Measurements from ENCODE around the gene HSPA12A.

The HSPA12A gene, protein sequence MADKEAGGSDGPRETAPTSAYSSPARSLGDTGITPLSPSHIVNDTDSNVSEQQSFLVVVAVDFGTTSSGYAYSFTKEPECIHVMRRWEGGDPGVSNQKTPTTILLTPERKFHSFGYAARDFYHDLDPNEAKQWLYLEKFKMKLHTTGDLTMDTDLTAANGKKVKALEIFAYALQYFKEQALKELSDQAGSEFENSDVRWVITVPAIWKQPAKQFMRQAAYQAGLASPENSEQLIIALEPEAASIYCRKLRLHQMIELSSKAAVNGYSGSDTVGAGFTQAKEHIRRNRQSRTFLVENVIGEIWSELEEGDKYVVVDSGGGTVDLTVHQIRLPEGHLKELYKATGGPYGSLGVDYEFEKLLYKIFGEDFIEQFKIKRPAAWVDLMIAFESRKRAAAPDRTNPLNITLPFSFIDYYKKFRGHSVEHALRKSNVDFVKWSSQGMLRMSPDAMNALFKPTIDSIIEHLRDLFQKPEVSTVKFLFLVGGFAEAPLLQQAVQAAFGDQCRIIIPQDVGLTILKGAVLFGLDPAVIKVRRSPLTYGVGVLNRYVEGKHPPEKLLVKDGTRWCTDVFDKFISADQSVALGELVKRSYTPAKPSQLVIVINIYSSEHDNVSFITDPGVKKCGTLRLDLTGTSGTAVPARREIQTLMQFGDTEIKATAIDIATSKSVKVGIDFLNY

DNA sequence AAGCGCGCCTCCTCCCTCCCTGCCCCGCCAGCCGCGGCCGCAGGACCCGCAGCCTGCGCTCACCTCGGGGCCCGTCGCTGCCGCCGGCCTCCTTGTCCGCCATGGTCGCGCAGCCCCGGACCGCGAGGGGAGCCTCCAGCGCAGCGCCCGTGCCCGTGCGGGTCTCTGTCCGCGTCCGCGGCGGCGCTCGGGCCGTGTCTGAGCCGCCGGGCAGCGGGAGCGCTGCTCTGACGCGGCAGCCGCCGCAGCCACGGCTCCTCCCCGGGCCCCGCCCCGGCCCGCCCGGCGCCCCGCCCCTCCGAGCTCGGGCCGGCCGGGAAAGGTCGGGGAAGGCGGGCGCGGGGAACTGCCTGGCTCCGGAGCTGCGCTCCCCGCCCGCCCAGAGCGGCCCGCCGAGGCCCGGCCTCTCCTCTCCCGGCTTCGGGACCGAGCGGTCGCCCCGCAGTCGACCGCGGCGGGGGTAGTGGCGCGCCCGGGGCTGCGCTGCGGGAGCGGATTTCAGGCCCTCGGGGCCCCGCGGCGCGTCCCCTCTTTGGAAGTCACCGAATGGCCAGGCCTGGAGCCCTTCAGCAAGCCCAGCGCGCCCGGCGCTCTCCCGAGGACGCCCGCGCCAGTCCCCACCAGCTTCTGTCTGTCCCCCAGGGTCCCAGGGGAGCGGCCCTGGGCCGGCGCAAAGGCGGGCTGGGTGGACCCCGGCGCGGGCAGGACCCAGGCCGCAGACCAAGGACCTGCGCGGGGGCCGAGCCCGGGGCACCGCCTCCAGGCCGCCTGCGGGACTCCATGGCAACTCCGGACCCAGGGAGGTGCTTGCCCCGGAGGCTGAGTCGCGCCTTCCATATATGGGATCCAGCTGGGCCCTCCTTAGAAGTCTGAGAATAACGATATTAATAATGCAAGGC lies at the start of gene HSPA12A:
Gene HSPA12A (minus strand): TSS at position 200 of the 899 bp plus-strand sequence. CDS start 97 bp downstream, at position 103.
- peak; percentile 19 for DNase-seq

DNA sequence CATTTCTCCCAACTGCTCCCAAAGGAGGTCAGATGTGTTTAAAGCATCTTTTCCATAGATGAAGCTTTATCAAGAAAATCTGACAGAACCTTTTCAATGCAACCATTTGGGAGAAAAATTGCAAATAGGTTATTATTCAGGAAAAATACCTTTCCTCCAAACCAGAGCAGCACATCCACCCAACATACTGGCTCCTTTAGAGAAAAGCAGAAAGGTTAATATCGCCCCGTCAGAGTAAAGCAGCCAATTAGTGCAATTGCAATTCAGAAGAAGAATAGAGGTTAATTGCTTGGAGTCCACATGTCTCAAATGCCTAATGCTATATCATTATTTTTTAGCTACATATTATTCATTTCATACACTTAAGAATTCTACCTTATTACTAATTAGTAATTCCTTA lies 48.9 kb upstream of the HSPA12A start:
- no peak for DNase-seq

DNA sequence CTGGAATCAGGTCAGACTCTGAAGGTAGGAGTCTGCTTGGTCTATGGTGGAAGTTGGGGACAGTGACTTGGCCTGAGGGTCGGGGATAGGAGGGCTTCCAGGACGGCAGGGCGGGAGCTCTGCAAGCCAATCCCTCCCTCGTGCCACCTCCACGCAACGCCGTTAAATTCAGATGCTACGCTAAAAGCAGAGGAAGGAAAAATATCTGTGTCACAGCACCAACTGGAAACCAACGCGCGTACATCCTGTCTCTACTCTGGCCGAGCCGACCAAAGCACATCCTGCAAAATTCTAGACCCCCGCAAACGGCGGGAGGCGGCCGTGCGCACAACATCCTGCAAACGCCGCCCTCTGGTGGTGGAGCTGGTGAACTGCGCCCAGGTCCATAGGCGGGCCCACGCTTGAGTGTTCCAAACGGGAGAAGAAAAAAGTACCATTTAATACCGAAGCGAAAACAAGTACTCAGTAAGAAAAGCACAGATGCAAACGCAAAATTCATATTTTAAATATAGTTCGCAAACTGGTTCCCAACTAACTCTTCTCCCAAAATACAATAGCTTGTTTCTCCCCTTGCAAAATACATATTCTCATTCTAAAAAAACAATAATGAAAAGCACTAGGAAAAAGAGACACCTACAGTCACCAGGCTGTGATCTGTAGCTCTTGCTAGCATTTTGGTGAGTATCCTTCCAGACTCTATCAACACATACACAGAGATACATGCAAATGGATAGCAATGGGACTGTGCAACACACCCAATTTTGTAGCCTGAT lies 45.7 kb upstream of the HSPA12A start:
- DNase-seq = peak; percentile 68

DNA sequence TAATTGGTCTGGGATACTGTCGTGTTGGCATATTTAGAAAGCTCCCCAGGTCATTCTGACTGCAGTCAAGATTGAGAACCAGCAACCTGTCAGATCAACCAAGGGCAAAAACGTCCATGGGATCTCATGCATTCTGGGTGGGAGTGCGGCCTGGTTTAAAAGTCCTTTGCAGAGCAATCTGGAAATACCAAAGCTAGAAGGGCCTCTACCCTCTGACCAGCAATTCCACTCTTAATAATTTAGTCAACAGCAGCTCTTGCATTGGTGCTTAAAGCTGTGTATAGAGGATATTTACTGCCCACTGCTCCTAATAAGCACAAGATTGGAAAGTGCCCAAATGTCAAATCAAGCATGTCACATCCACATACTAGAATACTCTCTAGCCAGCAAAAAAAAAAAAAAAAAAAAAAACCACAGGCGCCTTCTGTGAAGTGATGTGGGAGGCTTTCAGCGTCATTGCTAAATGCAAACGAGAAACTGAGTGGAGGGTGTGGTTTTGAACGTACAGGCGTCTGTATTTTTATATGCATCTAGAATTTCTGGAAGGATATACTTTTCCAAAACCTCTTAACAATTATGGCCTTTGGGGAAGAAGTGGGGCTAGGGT lies 44.8 kb upstream of the HSPA12A start:
- no peak for DNase-seq

DNA sequence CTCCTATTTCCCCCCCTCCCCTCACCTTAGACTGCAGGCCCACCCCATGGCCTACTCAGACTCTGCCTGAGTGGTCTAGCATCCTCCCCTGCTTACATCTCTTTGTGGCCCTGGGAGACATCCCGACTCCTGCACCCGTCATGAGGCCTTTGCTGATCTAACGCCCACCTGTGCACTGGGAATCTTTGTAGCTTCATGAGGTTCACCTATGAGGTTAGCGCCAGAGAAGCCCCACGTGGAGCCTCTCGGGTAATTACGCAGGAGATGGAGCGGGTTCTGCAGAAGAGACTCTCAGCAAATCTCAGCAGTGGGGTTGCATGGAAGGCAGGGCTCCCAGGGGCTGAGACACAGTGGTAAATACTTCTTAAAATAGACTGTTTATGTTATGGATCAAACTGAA lies 43.5 kb upstream of the HSPA12A start:
- no peak for DNase-seq

DNA sequence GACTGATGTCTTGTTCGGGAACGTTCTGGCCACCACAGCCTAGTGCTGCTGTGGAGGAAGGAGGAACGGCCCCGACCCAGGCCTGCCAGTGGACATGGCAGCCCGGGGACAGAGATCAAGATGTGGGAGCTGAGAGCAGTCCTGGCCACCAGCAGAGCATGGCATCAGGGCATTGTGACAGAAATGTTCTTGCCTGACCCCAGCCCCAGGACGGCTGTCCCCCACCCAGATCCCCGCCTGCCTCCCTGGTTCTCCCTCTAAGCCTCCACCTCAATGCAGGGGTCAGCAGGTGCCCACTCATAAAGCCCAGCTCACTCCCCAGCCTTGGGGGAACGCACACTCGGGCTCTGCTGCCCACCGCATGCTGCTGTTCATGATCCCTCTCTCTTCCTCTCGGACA lies 42.9 kb upstream of the HSPA12A start:
- no peak for DNase-seq

DNA sequence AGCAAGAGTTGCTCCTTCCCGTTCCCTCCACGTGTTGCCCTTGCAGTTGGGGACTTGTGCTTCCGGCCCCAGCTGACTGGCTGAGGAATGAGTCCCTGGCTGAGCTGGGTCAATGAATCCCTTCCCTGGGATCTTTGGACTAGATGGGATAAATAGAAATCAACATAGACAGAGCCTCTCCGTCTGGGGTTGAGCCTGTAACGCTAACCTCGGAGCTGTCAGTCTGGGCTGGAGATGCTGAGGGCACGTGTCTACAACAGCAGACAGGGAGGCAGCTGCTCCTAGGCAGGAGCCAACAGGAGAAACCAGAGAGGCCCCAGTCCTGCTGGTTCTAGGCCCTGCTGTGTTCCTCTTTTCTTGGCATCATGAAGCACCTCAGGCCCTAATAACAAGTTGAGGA lies 42.3 kb upstream of the HSPA12A start:
- DNase-seq = no peak

DNA sequence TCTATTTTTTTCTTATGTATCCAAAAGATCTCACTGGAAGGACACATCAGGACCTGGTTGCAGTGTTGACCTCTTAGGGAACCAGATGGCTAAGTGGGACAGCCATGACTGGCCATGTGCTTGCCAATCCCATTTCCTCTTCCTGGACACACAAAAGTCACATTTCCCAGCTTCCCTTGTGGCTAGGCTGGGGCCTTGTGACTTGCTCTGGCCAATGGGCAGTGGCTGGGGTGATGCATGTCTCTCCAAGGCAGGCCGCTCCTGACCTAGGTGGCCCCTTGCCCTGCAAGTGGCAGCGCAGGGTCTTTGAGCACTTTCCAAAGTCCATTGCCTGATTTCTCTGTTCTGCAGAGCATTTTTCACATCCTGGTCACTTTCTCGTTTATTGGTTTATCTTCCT lies 41.7 kb upstream of the HSPA12A start:
- DNase-seq = no peak

DNA sequence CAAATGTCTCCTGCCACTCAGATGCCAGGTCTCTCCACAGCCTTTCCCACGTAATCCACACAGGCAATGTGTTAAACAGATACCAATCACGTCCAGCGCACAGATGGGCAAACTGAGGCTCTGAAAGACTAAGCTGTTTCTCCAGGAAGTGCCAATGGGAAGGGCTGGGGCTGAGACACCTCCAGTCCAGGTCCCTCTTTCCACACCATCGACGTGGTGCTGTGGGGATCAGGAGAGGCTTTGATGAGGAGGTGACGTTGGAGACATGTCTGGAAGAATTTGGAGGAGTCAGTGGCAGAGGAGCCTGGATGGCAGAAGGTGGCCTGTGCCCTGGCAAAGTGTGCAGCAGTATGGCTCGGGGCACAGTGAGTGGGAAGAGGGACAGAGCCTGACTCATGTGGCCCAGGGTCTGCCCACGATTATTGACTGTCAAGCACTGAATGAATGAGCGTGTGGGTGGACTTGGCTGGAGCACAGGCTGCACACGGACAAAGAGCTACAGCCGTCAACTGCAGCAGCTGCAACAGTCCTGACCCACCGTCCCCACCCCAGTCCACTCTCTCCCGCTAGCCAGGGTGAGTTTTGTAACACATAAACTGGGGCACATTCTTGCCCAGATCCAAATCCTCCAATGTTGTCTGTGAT lies 40.8 kb upstream of the HSPA12A start:
- DNase-seq = no peak

DNA sequence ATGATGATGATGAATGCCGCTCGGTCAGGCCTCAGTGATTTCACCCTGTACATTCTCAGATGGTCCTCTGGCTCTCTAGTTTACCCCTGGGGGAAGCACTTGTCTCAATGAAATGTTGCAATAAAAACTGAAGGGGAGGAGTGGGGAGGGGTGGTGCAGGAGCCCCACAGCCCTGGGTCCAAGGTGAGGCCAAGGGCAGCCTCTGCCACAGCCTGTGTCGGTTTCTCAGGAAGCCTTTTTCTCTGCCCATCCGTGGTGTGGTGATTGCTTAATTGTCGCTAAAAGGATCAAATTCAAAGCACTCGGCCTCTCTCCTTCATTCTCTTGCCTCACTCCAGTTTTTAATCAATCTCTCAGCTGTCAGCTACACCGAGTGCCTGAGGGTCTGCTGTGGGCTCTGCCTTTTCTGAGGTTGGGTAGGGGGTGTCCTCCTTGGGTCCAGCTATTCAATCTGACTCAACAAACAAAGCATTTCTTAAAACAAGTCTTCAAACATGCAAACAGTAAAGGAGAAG lies 39.1 kb upstream of the HSPA12A start:
- DNase-seq = no peak

DNA sequence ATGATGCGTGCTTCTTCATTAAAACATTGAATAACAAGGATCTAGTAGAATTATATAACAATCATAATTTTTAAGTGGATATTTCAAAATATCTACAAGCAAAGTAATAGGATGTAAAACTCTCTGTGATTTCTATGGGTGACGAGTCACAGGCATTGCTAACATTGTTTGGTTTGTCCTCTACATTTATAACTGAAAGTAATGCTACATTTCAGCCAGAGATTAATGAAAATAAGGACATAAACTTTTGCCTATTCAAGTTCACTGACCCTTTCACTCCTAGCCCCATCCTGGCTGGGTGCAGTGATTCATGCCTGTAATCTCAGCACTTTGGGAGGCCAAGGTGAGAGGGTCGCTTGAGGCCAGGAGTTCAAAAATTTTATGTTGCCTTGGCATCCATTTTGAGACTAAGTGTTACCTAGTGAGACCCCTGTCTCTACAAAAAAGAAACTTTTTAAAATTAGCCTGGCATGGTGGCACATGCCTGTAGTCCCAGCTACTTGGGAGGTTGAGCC lies 38.4 kb upstream of the HSPA12A start:
- no peak for DNase-seq

DNA sequence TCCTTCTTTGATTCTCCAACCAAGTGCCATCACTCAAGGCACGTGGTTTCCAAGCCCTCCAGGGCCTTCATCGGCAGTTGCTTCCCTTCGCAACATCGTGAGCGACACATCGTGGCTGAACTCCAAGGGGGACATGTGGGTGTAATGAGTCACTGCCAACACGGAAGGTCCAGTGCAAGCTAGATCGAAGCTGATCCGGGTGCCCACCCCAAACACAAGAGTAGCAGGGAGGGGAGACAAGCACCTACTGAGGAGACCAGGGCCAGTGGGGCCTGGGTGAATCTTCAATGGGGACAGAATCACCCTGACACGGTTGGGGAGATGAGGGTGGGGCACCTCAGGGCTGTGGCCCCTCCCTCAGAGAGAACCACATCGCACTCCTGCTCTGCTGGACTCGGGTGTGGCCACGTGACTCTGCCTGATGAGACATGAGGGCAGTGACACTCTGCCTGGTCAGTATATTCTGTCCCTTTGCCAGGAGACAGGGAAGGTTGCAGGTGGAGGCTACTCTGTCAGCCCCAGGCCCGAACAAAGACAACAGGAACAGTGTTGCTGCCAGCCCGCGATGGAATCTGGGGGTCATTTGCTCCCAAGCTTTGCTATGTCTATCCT lies 36.8 kb upstream of the HSPA12A start:
- no peak for DNase-seq

DNA sequence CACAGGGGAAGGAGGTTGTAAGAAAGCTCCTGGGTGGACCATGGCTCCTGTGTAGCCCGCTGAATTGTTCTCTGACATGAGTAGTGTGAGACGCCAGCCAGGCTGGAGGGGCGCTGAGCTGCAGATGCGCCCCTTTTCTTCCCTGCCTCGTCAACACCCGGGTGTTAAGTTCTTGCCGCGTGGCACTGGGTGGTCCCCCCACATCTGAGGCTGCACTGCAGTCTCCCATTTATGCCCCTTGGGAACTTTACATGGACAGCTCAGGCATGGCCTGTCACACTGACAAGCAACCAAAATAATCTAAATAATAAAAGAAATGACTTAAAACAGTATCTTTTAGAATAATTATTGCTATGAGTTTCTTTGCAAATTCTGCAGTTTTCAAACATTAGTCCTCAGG lies 34.6 kb upstream of the HSPA12A start:
- DNase-seq = no peak

DNA sequence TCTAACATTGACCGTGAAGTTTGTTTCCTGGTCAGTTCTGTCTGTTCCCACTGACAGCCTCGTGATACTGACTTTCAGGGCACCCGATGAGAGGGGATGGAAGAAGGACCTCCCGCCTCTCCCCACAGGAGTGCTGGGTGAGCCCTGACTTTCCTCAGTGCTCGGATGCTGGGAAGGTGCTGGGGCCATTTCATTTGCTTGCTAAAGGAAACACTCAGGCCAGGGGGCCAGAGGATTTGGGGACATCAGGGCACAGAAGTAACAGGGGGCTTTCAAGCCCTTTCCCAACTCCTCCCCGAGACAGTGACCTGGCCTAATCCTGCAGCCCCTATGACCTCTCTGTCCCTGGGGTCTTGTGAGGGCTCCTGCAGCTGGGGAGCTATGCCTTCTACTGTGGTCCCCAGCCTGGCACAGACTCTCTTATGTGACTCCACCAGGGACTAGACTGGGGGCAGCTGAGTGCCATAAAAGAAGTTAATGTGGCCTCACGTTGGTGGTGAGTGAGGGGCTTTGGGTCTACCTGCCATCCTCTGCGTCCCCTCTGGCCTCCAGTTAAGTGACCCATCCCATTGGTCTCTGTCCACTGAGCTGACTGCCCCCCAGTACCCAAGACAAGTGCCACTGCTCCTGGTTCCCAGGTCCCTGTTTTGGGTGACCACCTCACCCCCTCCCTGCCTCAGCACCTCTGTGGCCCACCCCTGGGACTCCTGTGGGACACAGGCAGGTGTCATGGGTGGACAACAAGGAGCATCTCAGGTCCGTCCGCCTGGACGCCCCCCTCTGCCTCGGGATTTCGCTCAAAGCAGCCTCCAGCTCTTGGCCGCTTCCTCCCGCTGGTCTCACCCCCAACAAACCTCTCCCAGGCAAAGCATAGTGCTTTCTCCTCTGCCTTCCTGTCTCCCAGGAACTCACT lies 33.4 kb upstream of the HSPA12A start:
- no peak for DNase-seq

DNA sequence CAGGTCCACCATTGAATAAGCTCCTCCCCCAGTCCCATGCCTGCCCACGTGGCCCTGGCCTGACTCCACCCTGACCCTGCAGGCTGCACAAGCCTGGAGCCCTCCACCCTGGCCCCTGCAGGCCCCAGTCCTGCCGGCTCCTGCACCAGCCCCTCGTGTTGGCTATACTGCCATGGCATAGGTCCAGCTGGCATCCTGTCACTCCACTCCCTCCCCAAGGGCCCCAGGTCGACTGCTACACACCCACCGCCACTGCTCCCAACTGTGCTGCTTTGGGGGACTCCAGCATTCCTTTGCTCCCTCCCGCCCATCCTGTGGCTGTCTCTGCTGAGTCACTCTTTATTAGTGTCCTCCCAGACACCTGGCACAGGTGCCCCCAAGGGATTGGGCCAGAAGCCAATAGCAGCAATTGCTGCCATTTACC lies 32.4 kb upstream of the HSPA12A start:
- DNase-seq = no peak

DNA sequence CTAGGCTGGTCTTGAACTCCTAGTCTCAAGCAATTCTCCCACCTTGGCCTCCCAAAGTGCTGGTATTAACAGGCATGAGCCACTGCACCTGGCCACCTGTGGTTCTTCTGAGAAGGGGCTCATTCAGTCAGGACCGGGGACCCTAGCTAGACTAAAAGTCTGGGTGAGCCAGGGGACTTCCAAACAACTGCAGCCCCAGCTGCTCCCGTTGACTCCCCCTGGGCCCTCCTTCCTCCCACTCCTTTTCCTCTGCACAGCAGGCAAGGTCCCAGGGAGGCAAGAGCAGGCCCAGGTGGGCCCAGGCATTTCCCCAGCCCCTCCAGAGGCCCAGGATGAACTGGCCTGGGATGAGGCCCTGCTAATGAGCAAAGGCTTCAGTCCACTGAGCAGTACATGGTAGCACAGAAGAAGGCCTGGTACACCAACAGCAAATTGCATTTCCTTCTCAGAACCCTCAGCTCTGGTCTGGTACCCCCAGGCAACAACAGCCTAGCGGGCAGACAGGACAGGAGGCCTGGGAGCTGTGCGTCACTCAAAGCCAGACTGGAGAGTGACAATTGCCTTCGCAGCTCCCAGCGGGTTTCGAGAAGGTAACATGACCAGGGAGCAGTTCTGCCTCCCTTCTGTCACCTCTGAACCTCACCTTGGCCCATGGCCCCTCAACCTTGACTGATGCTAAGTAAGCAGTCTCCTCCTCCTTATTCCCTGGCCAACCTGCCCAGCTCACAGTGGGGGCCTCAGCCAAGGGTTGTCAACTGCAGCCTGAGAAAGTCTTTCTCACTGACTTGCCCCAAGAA lies 30.7 kb upstream of the HSPA12A start:
- DNase-seq = no peak

DNA sequence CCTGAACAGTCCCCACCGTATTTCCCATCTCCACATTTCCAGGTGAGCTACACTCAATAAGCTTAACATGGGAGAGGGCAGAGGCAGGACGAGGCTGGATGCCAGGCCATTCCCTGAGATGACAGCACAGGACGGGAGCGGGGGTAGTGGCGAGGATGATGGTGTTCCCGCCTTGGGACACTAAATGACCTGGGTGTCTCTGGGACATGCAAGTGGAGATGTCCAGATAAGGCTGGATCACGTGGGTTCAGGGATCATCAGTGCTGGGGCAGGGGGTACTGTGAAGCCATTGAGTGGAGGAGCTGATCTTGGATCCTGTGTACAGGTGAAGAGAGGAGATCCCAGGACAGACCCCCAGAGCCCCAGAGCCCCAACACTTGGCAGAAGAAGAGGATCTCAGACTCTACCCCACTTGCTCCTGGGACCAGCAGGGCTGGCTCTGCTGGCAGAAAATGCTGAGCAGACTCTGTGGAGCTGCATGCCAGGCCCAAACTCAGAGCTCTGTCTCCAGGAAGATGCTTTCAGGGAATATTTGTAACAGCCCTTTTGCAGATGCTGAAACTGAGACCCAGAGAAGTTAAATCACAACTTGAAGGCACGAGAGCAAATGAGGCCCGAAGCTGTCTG lies 29.7 kb upstream of the HSPA12A start:
- DNase-seq = no peak

Measured in stimulated activated CD4-positive, alpha-beta T cell treated with anti-CD3 and anti-CD28 coated beads, Interleukin-1b, Interleukin-23, amount 100 ng/mL, for 48 hours (primary cell).